Endothelial cell (in vitro differentiated cells): ENCODE results near the gene RRM1. TPM values are rescaled to one million over a fixed set of nuclear protein-coding genes. Genes with fewer than 3 reads are reported as not detected.
A peak's percentile ranks its signal among the peaks of the same experiment; 100 is the strongest.

Experiments used
- DNase-seq: peaks from one replicate; pipeline ENCODE4 v3.0.0; 2021; ENCODE audit warnings: low spot score
- H3K27ac Mint-ChIP-seq: one replicate; pipeline ENCODE4 v1.8.0; 2021; ENCODE audit warnings: mixed read lengths, inconsistent platforms; ENCODE audit not compliant: unreplicated experiment
- H3K27me3 Mint-ChIP-seq: one replicate; pipeline ENCODE4 v1.8.0; 2021; ENCODE audit warnings: mild to moderate bottlenecking, moderate library complexity, mixed read lengths, inconsistent platforms; ENCODE audit not compliant: unreplicated experiment
- H3K36me3 Mint-ChIP-seq: one replicate; pipeline ENCODE4 v1.8.0; 2021; ENCODE audit warnings: mild to moderate bottlenecking, low read depth, mixed read lengths, inconsistent platforms; ENCODE audit not compliant: unreplicated experiment
- H3K4me1 Mint-ChIP-seq: one replicate; pipeline ENCODE4 v1.8.0; 2021; ENCODE audit warnings: mild to moderate bottlenecking, mixed read lengths, inconsistent platforms; ENCODE audit not compliant: unreplicated experiment
- H3K4me3 Mint-ChIP-seq: one replicate; pipeline ENCODE4 v1.8.0; 2021; ENCODE audit warnings: mild to moderate bottlenecking, mixed read lengths, inconsistent platforms; ENCODE audit not compliant: unreplicated experiment
- H3K9me3 Mint-ChIP-seq: one replicate; pipeline ENCODE4 v1.8.0; 2021; ENCODE audit warnings: mixed read lengths, inconsistent platforms; ENCODE audit not compliant: unreplicated experiment
- CTCF ChIP-seq: fragments of 200-600 bp; sonication (generic); IDR thresholded peaks from one replicate; pipeline ENCODE4 v1.5.0; 2021; ENCODE audit warnings: antibody characterized with exemption; ENCODE audit not compliant: unreplicated experiment
- total RNA-seq: library from RNA; stranded (reverse); fragmentation: NEBNext Ultra II Directional; extraction: Animal tissue kit (Norgen Biotek cat#: 25700); gene quantifications from one replicate; pipeline ENCODE4 v1.2.1, GENCODE V29; 2021; ENCODE audit not compliant: unreplicated experiment

Gene RRM1
- total RNA-seq, 1 donor from 2014 or later, result 48.0 TPM

- no peak overlapping the region for H3K27ac Mint-ChIP-seq
- no peak for TF ChIP-seq CTCF
- H3K4me3 Mint-ChIP-seq, result no peak overlapping the region
- no peaks in the 10 kb centered on the region for H3K36me3 Mint-ChIP-seq
- H3K9me3 Mint-ChIP-seq, result no peaks in the 10 kb centered on the region
- peaks cover 18% of the 10 kb centered on the region for H3K4me1 Mint-ChIP-seq
- no peak for DNase-seq
- no peaks in the 10 kb centered on the region for H3K27me3 Mint-ChIP-seq
Observed at GRCh38 chr11:4066910-4067309, 27.7 kb upstream of the RRM1 start.

- no peak overlapping the region for H3K27ac Mint-ChIP-seq
- peaks cover 2% of the 10 kb centered on the region for H3K36me3 Mint-ChIP-seq
- TF ChIP-seq CTCF, result no peak
- peaks cover 26% of the 10 kb centered on the region for H3K4me1 Mint-ChIP-seq
- H3K9me3 Mint-ChIP-seq, result no peaks in the 10 kb centered on the region
- H3K4me3 Mint-ChIP-seq, result no peak overlapping the region
- no peak for DNase-seq
- no peaks in the 10 kb centered on the region for H3K27me3 Mint-ChIP-seq
Observed at GRCh38 chr11:4068962-4069361, 25.6 kb upstream of the RRM1 start.

GRCh38 chr11:4071325-4071724, 23.3 kb upstream of the RRM1 start:
- Mint-ChIP-seq H3K4me3 (no peak overlapping the region), H3K27ac (no peak overlapping the region), H3K36me3 (peaks cover 5% of the 10 kb centered on the region), H3K4me1 (peaks cover 11% of the 10 kb centered on the region), H3K9me3 (no peaks in the 10 kb centered on the region), H3K27me3 (peaks cover 1% of the 10 kb centered on the region)
- no peak for DNase-seq
- TF ChIP-seq CTCF, result no peak

- no peak for DNase-seq
- no peak for TF ChIP-seq CTCF
- Mint-ChIP-seq H3K9me3 (no peaks in the 10 kb centered on the region), H3K36me3 (peaks cover 5% of the 10 kb centered on the region), H3K27ac (no peak overlapping the region), H3K27me3 (peaks cover 1% of the 10 kb centered on the region), H3K4me1 (peaks cover 11% of the 10 kb centered on the region), H3K4me3 (no peak overlapping the region)
Observed at GRCh38 chr11:4071914-4072313, 22.7 kb upstream of the RRM1 start.

- peaks cover 5% of the 10 kb centered on the region for H3K36me3 Mint-ChIP-seq
- peak; percentile 73 for TF ChIP-seq CTCF
- peak; percentile 66 for DNase-seq
Observed at GRCh38 chr11:4072668-4073285, 21.8 kb upstream of the RRM1 start.

More at GRCh38 chr11:4072668-4073285, 21.8 kb upstream of the RRM1 start:
- H3K27ac Mint-ChIP-seq, result no peak overlapping the region
- peaks cover 1% of the 10 kb centered on the region for H3K27me3 Mint-ChIP-seq
- H3K4me3 Mint-ChIP-seq, result no peak overlapping the region
- peaks cover 11% of the 10 kb centered on the region for H3K4me1 Mint-ChIP-seq
- H3K9me3 Mint-ChIP-seq, result no peaks in the 10 kb centered on the region
